DMS 273 (cell line): Measurements from ENCODE around the gene KLHL1.

ENCODE experiments used
- DNase-seq: peaks from one replicate; lab custom pipeline; 2025; ENCODE audit not compliant: unreplicated experiment; lab: John Stamatoyannopoulos, UW

The KLHL1 gene

DNA sequence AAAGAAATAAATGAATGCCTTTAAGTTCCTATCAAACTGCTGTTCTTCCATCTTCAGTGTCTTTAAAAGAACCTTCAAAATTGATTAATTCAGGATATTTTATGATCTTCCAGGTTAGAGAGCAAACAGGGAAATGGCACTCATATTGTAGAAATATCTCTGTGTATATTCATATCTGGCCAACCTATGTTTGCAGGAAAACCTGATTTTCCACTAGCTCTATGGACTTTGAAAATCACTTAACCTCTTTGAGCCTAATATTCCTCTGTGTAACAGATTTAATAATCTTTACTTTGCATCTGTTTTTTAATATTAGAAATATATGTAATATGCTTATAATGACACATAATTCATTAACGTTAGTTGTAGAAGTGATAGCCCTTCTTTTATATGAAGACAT, 228.3 kb downstream of the KLHL1 start:
- DNase-seq = no peak

DNA sequence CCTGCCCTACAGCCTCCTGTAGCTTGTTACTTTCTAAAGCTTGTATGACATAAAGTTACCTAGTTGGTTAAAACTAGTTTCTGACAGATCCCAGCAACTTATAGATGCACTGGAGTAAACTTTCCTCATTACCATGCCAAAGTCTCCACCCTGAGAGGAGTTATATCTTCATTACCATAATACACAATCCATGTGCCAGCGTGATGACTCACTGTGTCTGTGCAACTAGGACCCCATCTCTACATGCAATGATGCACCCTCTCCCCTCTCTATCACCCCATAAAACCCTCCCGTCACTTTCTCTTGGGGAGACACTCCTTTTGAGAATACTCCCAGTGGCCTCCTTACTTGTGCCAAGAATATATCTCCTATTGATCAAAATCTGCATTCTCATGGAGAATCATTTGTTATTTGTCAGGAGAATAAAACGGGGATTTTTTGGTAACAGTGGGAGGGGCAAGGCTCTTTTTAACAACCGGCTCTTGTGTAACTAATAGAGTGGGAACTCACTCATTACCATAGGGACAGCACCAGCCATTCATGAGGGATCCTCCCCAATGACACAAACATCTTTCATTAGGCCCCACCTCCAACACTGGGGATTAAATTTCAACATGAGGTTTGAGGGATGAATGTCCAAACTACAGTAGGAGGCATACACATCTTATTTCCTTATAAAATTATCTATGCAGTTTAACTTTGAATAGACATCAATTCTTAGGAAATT, 235.8 kb downstream of the KLHL1 start:
- DNase-seq = no peak

DNA sequence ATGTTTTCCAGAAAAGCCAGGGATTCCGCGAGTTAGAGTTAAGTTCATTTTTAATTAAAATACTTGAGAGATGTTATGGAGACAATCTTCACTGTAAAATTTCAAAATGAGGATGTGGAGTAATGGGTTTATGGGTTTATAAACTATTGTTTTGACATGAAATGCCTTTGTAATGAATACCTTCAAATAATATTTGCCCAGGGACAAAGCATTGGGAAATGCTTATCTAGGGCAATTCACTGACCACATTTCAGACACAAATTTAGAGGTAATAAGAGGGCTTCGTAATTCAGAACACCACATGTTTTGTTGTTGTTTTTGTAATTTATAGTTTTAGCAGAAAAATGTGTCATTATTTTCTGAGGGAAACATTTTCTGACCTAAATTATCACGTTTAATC, 241.7 kb downstream of the KLHL1 start:
- DNase-seq = no peak

DNA sequence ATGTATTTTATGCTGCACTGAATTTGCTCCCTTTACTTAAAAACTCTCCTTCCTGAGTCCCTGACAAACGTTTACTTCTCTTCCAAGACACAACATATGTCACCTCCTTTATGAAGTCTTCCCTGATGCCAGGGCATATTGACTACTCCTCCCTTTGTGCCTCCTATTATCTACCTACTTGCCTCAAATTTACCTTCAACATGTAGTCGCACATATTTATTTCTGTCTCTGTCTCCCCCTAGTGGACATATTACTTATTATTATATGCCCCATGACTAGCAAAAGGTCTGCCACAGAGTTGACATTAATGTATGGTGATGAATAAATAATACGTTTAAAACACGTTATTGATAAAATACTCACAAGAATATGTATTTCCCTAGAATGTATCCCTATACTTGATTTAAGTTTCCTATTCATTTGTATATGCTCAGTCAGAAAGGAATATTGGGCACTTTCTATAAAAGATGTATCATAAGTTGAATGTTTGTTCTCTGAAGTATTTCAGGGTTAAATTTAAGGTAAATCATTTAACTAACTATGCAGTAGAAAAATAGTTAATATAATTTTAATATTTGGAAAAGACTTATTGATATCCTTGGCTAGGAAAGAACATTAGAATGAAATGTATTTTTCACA, 250.9 kb downstream of the KLHL1 start:
- DNase-seq = peak; percentile 73

DNA sequence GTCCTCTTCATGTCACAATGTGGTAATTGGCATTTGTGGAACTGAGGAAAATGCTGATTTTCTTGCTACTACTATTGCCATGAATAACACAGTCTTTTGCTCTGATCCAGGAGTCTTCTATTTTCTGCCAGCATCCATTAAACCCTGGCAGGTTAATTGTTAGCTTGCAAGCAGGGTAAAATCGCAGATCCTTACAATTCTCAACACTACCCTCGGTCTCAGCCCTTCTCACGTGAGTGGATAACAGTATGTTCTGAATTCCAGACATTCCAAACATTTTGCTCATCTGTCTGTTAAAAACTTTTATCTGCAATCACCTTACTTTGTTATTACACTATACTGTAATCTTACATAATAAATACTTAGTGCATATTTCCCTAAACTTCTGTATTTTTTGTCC, 251.9 kb downstream of the KLHL1 start:
- DNase-seq = no peak

DNA sequence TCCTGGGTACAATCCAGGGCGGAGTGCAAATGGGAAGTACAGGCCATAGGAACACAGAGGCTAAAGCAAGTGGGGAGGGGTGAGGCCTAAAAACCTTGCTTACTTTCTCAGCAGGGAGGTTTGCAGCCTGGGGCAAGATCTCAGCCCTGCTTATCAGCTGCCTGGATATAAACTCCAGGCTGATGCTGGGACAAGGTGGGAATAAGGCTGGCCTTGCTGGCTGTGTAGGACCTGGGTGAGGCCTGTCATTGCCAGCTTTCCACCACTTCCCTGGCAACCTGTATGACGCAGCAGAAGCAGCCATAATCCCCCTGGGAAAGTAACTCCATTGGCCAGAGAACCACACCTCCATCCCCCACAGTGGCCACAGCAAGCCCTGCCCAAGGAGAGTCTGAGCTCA, 279.7 kb downstream of the KLHL1 start:
- DNase-seq = no peak

DNA sequence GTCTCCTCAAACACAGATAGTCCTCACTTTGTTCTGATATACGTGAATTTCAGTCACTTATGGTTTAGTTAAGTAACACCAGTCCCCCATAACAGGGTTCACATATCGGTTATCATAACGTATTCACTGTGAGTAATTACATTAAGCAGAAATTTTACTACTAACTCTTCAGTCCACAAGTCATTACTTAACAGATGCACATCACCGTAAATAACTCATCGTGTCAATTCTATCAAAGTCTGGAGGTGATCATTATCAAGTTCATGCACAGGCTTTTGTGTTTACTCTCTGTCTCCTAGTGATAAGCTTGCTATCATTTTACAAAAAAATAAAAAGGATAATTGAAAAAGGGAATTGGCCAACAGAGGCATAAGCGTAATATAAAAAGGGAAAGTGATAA, 288.1 kb downstream of the KLHL1 start:
- DNase-seq = no peak

DNA sequence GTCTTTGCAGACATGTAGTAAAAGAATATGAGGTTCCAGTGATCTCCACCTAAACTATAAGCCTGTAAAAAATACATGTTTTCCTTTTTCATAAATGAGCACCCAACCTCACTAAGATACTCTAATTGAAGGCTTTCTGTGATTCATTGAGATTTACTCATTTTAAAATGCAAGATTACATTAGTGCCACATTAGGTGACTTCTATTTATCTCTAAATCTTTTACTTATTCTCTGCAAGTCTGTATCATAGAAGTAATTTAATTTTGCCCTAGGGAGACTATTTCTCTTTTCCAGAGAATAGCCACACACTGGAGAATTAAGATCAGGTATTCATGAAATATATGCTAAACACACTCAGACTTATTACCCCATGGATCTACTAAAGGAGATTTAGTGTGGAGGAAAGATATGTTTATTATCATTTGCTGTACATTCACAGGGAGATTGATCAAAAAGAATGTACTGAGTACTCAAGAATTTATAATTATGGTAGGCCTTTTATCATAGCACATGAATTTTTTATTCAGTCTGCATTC, 290.9 kb downstream of the KLHL1 start:
- no peak for DNase-seq

DNA sequence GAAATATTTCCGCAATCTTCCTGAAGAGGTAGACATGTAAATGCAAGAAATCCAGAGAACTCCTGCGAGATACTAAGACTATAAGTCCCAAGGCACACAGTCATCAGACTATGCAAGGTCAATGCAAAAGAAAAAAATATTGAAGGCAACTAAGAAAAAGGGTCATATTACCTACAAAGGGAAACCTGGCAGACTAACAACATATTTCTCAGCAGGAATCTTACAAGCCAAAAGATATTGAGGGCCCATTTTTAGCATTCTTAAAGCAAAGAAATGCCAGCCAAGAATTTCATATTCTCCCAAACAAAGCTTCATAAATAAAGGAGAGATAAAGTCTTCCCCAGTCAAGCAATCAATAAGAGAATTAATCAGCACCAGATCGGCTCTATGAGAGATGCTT, 299.1 kb downstream of the KLHL1 start:
- no peak for DNase-seq

DNA sequence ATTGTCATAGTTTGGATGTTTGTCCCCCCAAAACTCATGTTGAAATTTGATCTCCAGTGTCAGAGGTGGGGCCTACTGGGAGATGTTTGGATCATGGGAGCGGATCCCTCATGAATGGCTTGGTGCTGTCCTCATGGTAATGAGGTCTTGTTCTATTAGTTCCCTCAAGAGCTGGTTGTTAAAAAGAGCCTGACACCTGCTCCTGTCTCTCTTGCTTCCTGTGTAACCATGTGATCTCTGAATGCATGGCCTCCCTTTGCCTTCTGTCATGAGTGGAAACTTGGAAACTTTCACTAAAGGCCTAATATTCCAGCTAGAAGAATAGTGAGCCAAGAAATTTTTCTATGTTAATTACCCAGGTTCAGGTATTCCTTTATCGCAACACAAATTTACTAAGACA, 312.0 kb downstream of the KLHL1 start:
- DNase-seq = no peak

DNA sequence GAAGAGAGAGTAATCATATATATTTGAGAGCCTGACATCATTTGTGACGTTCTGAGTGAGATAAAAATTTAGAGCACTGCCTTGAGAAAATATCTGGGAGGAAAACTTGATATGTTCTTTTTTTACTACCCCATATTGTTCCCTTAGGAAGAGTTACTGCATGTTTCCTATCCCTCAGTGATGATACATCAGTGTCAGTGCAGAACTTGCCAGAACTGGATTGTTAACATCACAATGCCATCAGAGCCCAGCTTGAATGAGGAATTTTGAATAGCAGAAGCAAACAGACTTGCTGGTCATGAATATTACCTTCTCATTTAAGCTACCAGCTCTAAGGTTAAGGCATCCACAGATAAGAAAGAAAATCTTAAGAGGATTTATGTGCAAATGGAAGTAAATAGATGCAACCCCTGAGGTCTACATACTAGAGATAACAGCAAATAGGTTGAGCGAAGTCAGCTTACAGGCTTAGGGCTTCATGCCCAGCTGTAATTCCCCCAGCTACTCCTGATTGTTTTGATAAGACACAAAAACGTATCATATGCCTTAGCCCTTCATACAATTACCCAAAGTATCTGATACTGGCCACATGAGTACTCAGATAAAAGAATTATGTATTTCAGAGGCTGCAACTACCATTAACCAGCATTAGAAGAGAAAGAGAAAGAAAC, 314.3 kb downstream of the KLHL1 start:
- no peak for DNase-seq

DNA sequence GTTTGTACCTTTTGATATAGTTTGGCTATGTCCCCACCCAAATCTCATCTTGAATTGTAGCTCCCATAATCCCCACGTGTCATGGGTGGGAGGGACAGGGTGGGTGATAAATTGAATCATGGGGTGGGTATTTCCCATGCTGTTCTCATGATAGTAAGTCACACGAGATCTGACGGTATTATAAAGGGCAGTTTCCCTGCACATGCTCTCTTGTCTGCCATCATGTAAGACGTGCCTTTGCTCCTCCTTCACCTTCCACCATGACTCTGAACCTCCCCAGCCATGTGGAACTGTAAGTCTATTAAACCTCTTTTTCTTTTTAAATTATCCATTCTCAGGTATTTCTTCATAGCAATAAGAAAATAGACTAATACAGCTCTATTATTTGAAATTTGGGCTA, 331.3 kb downstream of the KLHL1 start:
- no peak for DNase-seq

DNA sequence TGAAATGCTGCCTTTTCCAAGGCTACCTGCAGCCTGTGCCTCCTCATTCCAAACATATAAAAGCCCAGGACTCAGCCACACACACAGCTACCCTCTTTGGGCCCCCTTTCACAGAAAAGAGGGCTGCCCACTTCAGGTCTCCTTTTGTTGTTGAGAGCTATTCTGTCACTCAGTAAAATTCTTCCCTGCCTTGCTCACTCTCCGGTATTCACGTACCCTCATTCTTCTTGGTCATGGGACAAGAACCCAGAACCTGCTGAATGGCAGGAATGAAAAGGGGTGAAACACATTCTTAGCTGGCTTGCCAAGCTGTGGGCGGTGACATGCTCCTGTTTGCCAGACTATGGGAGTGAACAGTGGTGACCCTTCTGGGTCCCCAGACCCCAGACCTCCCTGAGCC, 338.6 kb downstream of the KLHL1 start:
- peak; percentile 3 for DNase-seq

DNA sequence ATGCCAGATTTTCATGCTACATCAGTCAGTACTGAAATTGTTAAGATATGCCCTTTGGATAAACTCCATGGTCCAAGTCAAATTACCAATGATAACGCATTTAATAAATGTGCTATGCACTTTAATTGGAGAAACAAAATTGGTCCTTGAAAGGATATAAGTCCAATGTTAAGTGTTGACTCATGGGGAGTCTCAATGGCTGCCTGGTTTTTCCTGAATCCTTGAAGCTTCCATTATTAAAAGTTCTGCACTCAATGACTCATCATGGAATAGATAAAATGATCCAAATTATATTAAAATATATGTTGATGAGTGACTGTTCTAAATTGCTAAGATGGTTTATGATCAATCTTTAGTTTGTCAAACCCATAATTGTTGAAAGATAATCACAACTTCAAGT, 346.7 kb downstream of the KLHL1 start:
- no peak for DNase-seq

DNA sequence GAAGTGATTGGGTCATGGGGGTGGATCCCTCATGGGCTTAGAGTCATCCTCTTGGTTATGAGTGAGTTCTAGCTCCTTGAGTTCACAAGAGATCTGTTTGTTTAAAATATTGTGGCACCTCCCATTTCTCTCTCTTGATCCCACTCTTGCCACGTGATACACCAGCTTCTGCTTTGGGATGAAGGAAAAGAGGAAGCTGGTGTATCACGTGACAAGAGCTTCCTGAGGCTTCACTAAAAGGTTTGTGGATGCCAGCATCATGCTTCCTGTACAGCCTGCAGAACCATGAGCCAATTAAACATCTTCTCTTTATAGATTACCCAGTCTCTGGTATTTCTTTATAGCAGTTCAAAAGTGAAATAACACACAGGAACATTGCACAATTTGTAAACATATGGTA, 353.2 kb downstream of the KLHL1 start:
- DNase-seq = no peak

DNA sequence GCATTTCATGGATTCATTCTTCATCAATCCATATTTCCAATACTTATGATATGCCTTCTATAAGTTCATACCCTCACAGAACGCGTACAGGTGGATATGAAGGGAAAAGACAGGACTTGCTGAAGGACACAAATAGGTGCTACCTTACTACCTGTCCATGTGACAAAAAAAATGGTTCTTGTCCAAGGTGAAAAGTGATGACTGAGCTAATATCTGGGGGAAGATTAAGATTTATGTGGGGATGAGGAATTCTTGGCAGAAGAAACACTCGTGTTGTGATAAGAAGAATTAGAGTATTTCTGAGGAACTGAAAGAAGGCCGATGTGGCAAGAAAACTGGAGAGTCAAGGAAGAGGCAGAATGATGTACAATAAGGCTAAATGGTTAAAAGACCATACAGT, 357.0 kb downstream of the KLHL1 start:
- DNase-seq = no peak

DNA sequence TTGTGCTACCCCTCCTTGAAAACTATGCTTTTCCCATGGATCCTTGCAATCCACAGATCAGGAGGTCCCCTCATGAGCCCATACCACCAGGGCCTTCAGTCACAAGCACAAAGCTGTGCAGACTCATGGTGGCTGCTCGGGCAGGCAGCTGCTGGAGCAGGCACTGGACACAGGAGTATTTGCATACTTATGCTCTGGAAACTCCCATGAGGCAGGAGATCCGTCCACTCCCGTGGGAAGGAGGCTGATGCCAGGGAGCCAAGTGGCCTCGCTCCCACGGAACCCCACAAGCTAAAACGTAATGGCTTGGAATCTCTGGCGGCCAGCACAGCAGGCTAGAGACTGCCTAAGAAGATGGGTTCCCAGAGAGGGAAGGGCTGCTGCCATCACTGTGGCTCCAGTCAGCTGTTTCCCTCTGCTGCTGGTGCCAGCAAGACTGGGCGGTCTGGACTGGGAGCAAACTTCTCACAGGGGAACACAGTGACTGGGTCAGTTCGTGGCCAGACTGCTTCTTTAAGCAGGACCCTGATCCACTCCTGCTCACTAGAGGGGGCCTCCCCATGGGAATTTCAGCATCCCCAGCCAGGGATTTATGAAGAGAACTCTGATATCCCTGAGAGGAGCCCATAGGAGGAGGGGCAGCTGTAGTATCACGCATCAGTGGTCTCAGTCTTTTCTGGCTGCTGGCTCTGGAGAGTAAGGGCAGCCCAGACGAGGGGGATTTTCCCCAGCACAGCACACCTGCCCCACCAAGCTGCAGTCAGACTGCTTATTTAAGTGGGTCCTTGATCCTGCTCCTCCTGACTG, 370.9 kb downstream of the KLHL1 start:
- DNase-seq = no peak

DNA sequence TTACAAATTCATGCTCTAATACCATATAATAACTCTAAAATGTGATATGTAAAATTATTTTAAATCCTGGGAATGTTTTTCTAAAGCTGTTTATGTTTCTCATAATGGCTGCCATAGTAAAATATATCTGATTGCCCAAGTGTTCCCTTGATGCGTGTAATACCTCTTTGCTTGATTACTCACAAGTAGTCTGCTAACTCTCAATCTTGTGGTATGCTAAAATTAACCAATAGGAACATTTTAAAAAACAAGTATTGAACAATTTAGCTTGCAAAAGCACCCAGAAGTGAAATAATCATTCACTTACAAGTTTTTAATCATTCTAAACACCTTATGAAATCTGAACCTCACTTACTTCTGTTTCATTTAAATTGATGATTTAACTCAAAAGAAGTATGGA, 386.6 kb downstream of the KLHL1 start:
- DNase-seq = no peak

DNA sequence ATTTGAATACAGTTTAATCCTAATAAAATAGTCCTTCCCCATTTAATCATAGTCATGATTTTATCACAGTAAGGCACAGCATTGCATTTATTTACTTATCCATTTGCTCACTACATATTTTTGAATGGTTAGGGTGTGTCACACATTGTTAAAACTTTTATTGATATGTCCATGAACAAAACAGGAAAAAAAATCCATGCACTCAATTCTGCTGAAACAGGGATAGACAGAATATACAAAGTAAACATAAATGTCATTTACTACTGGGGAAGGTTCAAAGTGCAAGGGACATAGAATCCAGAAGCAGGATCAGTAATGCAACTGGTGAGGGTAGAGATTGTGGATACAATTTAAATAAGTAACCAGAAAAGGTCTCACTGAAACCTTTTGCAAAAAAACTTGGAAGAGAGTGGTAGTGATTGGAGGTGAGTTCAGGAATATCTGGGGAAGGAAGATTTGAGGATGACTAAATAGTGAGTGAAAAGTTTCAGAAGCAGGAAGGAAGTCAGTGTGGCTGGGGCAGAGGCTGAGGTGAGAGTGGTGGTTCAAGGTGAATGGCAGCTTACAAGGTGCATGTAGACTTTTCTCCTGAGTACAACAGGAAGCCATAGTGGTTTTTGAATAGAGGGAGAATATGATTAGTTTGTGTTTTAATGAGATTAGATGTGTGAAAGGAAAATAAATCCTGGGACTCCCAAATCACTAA, 387.8 kb downstream of the KLHL1 start:
- DNase-seq = no peak

DNA sequence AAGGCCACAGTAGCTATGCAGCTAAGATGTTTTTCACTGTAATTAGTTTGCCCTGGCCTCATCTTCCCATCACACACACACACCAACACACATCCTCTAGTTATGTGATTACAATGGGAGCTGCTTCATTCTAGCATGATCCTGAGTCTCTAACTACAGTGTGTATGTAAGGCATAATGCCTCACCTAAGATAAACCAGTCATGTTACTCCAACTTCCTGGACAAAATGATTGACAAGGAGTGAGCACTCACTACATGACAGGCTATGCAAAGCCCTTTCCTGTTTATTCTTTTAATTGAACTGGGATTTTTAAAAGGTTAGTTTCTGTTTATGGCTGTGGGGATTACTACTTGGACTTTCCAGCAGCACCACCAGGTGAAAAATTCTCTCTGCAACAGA, 401.4 kb downstream of the KLHL1 start:
- no peak for DNase-seq

DNA sequence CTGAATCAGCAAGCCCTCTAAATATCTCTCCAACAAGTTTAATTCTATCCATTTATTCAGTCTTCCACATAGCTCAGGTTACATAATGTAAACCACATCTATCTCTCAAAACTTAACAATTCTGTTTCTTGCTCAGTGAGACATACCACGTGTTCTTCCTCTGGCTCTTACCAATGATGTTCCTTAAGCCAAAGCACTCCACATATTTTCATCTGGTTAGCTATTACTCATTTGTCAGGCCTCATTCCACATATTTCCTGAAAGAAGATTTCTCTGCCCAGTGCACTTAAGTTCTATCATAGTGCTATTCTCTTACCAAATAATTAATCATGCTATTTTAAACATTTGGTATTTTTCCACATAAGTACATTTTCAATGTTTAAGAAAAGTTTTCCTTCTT, 403.9 kb downstream of the KLHL1 start:
- DNase-seq = no peak
